HEK293T (cell line): ENCODE measurements around the gene CCNDBP1.

ENCODE experiments used
- ARNT ChIP-seq: fragments of 450-650 bp; IDR thresholded peaks from 2 replicates; pipeline ENCODE4 v1.6.1; 2017; ENCODE audit warnings: mild to moderate bottlenecking
- BHLHE40 ChIP-seq: fragments of 450-650 bp; IDR thresholded peaks from 2 replicates; pipeline ENCODE4 v1.6.1; 2016; ENCODE audit warnings: mild to moderate bottlenecking, moderate library complexity, borderline replicate concordance
- CTBP1 ChIP-seq: fragments of 450-650 bp; IDR thresholded peaks from 2 replicates; pipeline ENCODE4 v1.6.1; 2016; ENCODE audit warnings: borderline replicate concordance
- FOXA1 ChIP-seq: fragments of 450-650 bp; IDR thresholded peaks from 2 replicates; pipeline ENCODE4 v1.6.1; 2016; ENCODE audit warnings: mild to moderate bottlenecking
- FOXK2 ChIP-seq: fragments of 450-650 bp; IDR thresholded peaks from 2 replicates; pipeline ENCODE4 v1.6.1; 2016; ENCODE audit warnings: mild to moderate bottlenecking
- FOXM1 ChIP-seq: fragments of 450-650 bp; IDR thresholded peaks from 2 replicates; pipeline ENCODE4 v1.6.1; 2017; ENCODE audit warnings: mild to moderate bottlenecking, borderline replicate concordance
- HDGF ChIP-seq: fragments of 450-650 bp; IDR thresholded peaks from 2 replicates; pipeline ENCODE4 v1.6.1; 2017; ENCODE audit warnings: antibody characterized with exemption, borderline replicate concordance
- L3MBTL2 ChIP-seq: fragments of 450-650 bp; conservative IDR thresholded peaks from 2 replicates; pipeline ENCODE4 v1.6.1; 2016; ENCODE audit warnings: mild to moderate bottlenecking
- LEF1 ChIP-seq: fragments of 450-650 bp; IDR thresholded peaks from 2 replicates; pipeline ENCODE4 v1.6.1; 2017; ENCODE audit warnings: mild to moderate bottlenecking, borderline replicate concordance
- SP1 ChIP-seq: fragments of 450-650 bp; IDR thresholded peaks from 2 replicates; pipeline ENCODE4 v1.6.1; 2017
- SUZ12 ChIP-seq: fragments of 450-650 bp; IDR thresholded peaks from 2 replicates; pipeline ENCODE4 v1.6.1; 2016; ENCODE audit warnings: mild to moderate bottlenecking
- TARDBP ChIP-seq: fragments of 450-650 bp; IDR thresholded peaks from 2 replicates; pipeline ENCODE4 v1.6.1; 2016
- TF ChIP-seq, protein P1 (sequence below): fragments of 450-650 bp; IDR thresholded peaks from 2 replicates; pipeline ENCODE4 v1.6.1; 2016

DNA sequence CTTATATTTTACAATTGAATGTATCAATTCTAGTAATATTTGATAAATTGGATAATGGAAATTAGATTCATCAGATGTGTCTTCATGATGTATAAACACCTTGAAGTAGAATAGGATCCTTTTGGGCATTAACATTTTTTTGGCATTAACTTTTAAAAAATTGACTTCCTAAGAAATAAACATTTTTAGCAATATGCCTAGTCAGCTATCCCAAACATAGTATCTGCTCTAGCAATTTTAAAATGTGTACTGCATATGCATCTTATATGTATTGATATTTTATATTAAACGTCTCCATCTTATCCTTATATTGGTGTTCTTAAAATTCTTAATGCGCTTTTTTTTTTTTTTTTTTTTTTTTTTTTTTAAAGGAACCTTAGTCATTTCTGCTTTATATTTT lies 8.5 kb downstream of the CCNDBP1 start:
- TF ChIP-seq, protein P1, sequence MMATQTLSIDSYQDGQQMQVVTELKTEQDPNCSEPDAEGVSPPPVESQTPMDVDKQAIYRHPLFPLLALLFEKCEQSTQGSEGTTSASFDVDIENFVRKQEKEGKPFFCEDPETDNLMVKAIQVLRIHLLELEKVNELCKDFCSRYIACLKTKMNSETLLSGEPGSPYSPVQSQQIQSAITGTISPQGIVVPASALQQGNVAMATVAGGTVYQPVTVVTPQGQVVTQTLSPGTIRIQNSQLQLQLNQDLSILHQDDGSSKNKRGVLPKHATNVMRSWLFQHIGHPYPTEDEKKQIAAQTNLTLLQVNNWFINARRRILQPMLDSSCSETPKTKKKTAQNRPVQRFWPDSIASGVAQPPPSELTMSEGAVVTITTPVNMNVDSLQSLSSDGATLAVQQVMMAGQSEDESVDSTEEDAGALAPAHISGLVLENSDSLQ, result no peak
- TF ChIP-seq FOXK2 (no peak), SUZ12 (no peak), BHLHE40 (no peak), LEF1 (no peak), ARNT (no peak), FOXA1 (no peak), TARDBP (no peak), SP1 (no peak), L3MBTL2 (no peak), HDGF (no peak), FOXM1 (no peak), CTBP1 (no peak)
